ENCODE measurements around the gene FOXF2. TPM values are rescaled to one million over a fixed set of nuclear protein-coding genes. Genes with fewer than 3 reads are reported as not detected.

Gene FOXF2
- total and polyA plus RNA-seq, 10 of the 15 experiments (the other 5 are each of a cell fraction or from before 2014, with no cell fraction given), result not detected

DNA sequence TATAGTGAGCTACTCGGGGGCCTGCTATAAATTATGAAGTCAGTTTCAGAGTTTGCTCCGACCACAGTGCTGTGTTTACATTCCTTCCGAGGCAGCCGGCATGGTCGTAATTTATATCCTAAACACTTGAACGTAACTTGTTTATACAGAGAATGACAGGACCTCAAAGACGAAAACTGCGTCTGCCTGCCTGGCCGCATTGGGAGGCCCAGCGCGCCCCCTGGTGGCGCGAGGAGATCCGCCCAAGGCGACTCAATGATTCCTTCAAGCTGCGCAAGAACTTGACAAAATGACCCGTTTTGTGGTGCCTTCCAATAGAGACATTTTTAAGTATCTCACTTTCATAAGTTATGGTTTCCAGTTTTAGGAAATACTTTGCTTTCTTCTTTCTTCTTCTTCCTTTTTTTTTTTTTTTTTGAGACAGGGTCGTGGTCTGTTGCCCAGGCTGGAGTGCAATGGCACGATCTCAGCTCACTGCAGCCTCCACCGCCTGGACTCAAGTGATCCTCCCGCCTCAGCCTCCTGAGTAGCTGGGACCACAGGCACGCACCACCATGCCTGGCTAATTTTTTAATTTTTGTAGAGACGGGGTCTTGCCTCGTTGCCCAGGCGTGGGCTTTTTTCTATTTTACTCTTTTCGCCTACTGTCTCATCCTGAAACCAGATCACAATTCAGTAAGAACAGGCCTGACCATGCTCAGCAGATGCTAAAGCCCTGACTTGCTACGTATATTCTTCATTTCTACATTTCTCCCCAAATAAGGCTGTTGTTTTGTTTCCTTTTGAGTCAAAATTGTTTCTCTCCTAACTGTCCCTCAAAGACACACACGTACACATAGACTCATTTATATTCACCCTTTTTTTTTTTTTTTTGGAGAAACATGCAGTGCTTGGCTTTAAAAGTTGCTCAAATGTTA is 7.8 kb downstream of the FOXF2 start (continued):
- no peak for TF ChIP-seq BCL3 (IDR thresholded peaks at IDR 0.05; ENCODE audit: borderline replicate concordance, insufficient read depth, low read depth, low read length, poor library complexity, severe bottlenecking)
- TF ChIP-seq, protein P1, sequence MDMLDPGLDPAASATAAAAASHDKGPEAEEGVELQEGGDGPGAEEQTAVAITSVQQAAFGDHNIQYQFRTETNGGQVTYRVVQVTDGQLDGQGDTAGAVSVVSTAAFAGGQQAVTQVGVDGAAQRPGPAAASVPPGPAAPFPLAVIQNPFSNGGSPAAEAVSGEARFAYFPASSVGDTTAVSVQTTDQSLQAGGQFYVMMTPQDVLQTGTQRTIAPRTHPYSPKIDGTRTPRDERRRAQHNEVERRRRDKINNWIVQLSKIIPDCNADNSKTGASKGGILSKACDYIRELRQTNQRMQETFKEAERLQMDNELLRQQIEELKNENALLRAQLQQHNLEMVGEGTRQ (IDR thresholded peaks at IDR 0.05; ENCODE audit: borderline replicate concordance, low read depth, low read length), result no peak
- TF ChIP-seq POLR2AphosphoS2 (IDR thresholded peaks at IDR 0.05; ENCODE audit: low read depth, low read length), result no peak
- peak; percentile 10 for TF ChIP-seq SP1 (IDR thresholded peaks at IDR 0.05; ENCODE audit: low read depth, low read length)
- TF ChIP-seq CBX5 (IDR thresholded peaks at IDR 0.05; ENCODE audit: low read depth), result 0 out of 2 replicates have a peak, but pooled peaks have one; percentile 51
- no peak for TF ChIP-seq TCF3 (IDR thresholded peaks at IDR 0.05; ENCODE audit: borderline replicate concordance, insufficient read depth, low read depth, low read length)
- TF ChIP-seq RAD21 (IDR thresholded peaks at IDR 0.05; ENCODE audit: insufficient read depth, low read depth, low read length), result peak; percentile 80
- no peak; the same call in 1 of the 2 replicates for TF ChIP-seq IKZF1 (conservative IDR thresholded peaks at IDR 0.05)
- TF ChIP-seq PML (IDR thresholded peaks at IDR 0.05; ENCODE audit: low read length), result no peak
- peak; percentile 57 for TF ChIP-seq ATF7 (IDR thresholded peaks at IDR 0.05; ENCODE audit: low read depth)
- TF ChIP-seq EGR1 (IDR thresholded peaks at IDR 0.05; ENCODE audit: borderline replicate concordance in 1 of 2, low read depth in 2 of 2, low read length in 2 of 2), result peak in 1 of 2 experiments; percentile 26; a peak in 1 of 3 replicates
- TF ChIP-seq HDGF (IDR thresholded peaks at IDR 0.05), result 0 out of 2 replicates have a peak, but pooled peaks have one; percentile 30
- TF ChIP-seq HDAC2 (IDR thresholded peaks at IDR 0.05), result no peak
- TF ChIP-seq ZNF24 (IDR thresholded peaks at IDR 0.05), result peak; percentile 52; the same call in 1 of the 2 replicates
